ENCODE data around the gene YIPF3. TPM values are rescaled to one million over a fixed set of nuclear protein-coding genes. Genes with fewer than 3 reads are reported as not detected.

The YIPF3 gene
- total RNA-seq, 2 experiments from 2014 or later = 63.2 to 71.8 TPM

Other genes starting within 250 kb of the YIPF3 start
- gene SLC22A7, start 218.7 kb downstream of the YIPF3 start, total RNA-seq = not detected
- gene CRIP3, start 208.1 kb downstream of the YIPF3 start, total RNA-seq = under 1 TPM; 0.47 to 0.62 TPM
- 10 to 100 TPM; 17.0 to 18.2 TPM for gene ZNF318, start 147.3 kb downstream of the YIPF3 start, total RNA-seq
- 10 to 100 TPM; 51.0 to 58.3 TPM for gene ABCC10, start 89.4 kb downstream of the YIPF3 start, total RNA-seq
- gene DLK2, start 61.4 kb downstream of the YIPF3 start, total RNA-seq = under 1 TPM; 0.30 to 0.37 TPM
- gene TJAP1, start 39.4 kb downstream of the YIPF3 start, total RNA-seq = 10 to 100 TPM; 42.7 to 47.6 TPM
- gene LRRC73, start 6.6 kb downstream of the YIPF3 start, total RNA-seq = under 1 TPM; 0.33 to 0.37 TPM
- 10 to 100 TPM; 28.8 to 29.7 TPM for gene POLR1C, start 163 bp upstream of the YIPF3 start, total RNA-seq
- 10 to 100 TPM; 46.1 to 47.0 TPM for gene XPO5, start 59.1 kb upstream of the YIPF3 start, total RNA-seq
- gene POLH, start 59.3 kb upstream of the YIPF3 start, total RNA-seq = 10 to 100 TPM; 57.3 to 62.0 TPM
- 100 to 1,000 TPM; 107 to 115 TPM for gene GTPBP2, start 112.3 kb upstream of the YIPF3 start, total RNA-seq
- 10 to 100 TPM; 39.7 to 40.2 TPM for gene MAD2L1BP, start 118.9 kb upstream of the YIPF3 start, total RNA-seq
- not detected for gene RSPH9, start 128.1 kb upstream of the YIPF3 start, total RNA-seq
- gene MRPS18A, start 170.9 kb upstream of the YIPF3 start, total RNA-seq = 10 to 100 TPM; 38.3 to 40.3 TPM